ENCODE measurements around the gene PAMR1.

DNA sequence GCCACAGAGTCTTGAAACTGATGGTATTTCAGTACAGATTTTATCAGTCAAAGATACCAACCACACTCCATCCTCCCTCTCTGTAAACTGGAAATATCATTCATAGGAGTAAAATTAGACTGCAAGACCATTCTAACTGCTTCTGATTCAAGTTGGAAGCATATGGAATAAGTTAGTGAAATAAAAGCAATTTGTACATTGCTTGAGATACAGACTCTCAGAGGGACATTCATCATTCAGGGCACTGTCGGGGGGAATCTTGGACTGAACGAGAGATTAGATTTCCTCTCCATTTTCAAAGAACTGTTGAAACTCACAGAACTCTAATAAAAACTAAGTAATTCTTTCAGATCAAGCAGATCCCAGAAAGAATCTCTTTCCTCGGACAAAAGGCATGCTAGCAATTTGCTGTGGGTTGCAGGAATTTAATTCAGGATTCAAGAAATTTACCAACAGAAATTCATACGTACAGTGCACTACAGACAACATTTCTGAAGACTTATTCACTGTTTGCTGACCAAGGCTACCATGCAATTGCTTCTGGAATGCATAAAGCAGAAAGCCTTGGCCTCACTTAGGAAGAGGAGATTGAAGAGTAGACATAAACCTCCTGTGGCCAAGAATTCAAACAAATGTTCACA is 34.1 kb downstream of the PAMR1 start:
- no peak for TF ChIP-seq CTCF (IDR thresholded peaks at IDR 0.05)
- no peak for TF ChIP-seq POLR2A (IDR thresholded peaks at IDR 0.05)

All from Peyer's patch (tissue), 4 donors.